ENCODE results near the gene ATP6V1G2.

DNA sequence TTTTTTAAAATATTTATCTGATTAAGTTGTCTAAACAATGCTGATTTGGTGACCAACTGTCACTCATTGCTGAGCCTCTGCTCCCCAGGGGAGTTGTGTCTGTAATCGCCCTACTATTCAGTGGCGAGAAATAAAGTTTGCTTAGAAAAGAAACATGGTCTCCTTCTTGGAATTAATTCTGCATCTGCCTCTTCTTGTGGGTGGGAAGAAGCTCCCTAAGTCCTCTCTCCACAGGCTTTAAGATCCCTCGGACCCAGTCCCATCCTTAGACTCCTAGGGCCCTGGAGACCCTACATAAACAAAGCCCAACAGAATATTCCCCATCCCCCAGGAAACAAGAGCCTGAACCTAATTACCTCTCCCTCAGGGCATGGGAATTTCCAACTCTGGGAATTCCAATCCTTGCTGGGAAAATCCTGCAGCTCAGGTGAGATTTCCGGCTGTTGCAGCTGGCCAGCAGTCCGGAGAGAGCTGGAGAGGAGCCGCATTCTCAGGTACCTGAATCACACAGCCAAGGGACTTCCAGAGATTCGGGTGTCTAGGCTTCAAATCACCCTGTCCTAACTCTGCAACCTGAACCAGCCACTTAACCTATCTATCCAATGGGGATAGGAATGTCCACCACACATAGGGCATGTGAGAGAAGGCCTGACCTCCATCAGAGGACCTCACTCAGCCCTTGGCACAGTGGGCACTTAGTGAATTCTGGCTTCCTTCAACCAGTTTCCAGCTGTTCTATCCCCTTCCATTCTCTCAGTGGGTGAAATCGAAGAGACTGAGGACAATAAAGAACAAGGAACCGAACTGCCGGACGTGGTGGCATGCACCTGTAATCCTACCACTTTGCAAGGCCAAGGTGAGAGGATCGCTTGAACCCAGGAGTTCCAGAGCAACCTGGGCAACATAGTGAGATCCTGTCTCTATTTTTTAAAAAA, 32.0 kb upstream of the ATP6V1G2 start:
- TF ChIP-seq, protein P1, sequence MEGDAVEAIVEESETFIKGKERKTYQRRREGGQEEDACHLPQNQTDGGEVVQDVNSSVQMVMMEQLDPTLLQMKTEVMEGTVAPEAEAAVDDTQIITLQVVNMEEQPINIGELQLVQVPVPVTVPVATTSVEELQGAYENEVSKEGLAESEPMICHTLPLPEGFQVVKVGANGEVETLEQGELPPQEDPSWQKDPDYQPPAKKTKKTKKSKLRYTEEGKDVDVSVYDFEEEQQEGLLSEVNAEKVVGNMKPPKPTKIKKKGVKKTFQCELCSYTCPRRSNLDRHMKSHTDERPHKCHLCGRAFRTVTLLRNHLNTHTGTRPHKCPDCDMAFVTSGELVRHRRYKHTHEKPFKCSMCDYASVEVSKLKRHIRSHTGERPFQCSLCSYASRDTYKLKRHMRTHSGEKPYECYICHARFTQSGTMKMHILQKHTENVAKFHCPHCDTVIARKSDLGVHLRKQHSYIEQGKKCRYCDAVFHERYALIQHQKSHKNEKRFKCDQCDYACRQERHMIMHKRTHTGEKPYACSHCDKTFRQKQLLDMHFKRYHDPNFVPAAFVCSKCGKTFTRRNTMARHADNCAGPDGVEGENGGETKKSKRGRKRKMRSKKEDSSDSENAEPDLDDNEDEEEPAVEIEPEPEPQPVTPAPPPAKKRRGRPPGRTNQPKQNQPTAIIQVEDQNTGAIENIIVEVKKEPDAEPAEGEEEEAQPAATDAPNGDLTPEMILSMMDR (IDR thresholded peaks at IDR 0.05): no peak
- TF ChIP-seq POLR2A (IDR thresholded peaks at IDR 0.05): no peak
